Caki2 (cell line): ENCODE results near the gene GPR82. TPM values are rescaled to one million over a fixed set of nuclear protein-coding genes. Genes with fewer than 3 reads are reported as not detected.
"Not testable (repeated sequence)": the region's sequence is repeated elsewhere in the genome, so short reads cannot be mapped to it uniquely, and the experiment has no call there.

Source experiments
- DNase-seq: peaks from one replicate; pipeline ENCODE4 v3.0.0-alpha.2; 2015; ENCODE audit warnings: low read depth
- in situ Hi-C: cut with HindIII; loops from 2 replicates; pipeline ENCODE4 v1.10.0; 2016; ENCODE audit warnings: low sequenced_read_pairs, low pct_unique_long_range_greater_than_20kb, mixed read lengths
- total RNA-seq: library from RNA; depleted of rRNA; stranded (reverse); fragments of >200 nt; shearing (Covaris generic); gene quantifications from 2 replicates; pipeline ENCODE4 v1.2.3, GENCODE V29; 2014; ENCODE audit warnings: low replicate concordance; rRNA removed

The GPR82 gene, protein sequence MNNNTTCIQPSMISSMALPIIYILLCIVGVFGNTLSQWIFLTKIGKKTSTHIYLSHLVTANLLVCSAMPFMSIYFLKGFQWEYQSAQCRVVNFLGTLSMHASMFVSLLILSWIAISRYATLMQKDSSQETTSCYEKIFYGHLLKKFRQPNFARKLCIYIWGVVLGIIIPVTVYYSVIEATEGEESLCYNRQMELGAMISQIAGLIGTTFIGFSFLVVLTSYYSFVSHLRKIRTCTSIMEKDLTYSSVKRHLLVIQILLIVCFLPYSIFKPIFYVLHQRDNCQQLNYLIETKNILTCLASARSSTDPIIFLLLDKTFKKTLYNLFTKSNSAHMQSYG
- total RNA-seq = not detected in 2 replicates

DNA sequence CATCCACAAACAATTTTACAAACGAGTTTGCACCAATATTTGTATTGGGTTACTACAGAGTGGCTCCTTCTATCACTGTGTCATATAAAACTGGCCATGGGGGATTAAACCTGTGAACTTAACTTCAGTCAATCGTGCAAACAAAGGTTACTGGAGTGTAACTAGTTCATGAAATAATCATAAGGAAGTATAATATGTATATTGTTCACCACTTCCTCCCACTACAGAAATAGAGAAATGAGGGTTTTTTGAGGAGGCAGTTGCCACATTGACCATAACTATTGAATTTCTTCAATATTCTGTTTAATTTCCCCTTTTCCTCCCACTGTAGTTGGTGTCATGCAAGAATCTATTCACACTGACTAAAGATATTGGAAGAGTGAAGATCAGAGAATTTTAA is at the start of gene GPR82:
Gene GPR82, plus strand, starts transcription at position 356 of the 400 bp plus-strand sequence. CDS start 2,846 bp downstream, outside the sequence.
- DNase-seq = no peak
- in situ Hi-C loops = no loop called here

DNA sequence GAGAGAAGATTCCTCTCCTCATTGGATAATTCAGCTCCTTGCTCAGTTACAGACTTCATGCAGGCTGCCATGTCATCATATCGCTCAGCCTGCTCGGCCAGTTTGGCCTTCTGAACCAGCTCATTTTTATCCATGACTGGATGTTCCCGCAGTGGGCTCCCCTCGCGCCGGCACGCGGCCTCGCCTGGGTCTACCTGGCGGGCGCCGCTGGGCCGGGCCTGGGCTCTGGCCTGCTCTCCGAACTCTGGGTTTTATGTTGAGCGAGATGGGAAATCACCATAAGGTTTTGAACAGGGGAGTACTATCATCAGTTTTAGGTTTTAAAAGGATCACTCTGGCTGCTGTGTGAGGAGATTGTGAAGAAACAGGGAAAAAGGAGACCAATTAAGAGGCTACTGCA is 47.6 kb upstream of the GPR82 start:
- DNase-seq, in situ Hi-C loops: not testable (repeated sequence)

DNA sequence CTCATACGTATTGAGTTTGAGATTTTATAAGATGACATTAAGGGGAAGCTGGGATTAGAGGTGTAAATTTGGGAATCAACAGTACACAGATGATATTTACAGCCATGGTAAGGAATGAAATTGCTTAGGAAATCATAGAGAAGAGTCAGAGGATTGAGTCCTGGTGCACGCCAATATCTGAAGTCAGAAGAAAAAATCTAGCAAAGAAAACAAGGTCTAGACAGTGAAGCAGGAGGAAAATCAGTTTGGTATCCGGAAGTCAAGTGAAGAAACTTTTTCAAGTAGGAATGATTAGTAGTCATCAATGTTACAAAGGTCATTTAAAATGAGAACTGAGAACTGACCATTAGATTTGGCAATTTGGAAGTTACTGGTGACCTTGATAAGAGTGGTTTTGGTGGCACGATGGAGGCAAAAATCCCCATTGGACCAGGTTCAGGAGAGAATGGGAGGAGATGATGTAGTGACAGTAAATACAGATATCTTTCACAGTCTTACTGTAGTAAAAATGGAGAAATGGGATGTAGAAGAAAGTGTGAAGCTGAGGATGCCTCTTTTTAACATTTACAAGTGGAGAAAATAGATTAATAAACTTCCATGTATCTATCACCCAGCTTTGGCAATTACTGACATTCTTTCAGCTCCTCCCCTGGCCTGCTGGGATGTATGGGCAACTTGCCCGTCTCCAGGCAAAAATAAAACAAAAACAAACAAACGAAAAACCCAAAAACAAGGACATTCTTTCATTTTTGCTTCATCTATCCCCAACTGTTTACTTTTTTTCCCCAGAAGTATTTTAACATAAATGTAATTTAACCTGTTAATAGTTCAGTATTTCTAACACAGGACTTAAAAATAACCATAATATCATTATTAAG is 46.6 kb upstream of the GPR82 start:
- DNase-seq = no peak
- in situ Hi-C loops = no loop called here

DNA sequence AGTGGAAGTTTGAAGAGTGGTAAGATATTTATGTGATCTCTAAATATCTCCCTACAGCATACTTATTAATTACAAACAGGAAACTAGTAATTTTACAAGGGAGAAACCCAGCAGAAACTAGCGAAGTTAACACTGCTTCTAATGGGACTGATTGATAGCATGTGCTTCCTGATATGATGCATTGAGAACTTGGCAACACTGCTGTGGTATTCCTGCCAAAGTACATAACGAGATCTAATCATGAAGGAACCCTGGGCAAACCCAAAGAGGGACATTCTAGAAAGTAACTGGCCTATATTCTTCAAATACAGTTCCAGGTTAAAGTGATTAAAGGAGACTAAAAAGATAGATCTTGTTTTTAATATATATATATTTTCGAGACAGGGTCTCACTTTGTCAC is 39.8 kb upstream of the GPR82 start:
- in situ Hi-C loops = no loop called here

DNA sequence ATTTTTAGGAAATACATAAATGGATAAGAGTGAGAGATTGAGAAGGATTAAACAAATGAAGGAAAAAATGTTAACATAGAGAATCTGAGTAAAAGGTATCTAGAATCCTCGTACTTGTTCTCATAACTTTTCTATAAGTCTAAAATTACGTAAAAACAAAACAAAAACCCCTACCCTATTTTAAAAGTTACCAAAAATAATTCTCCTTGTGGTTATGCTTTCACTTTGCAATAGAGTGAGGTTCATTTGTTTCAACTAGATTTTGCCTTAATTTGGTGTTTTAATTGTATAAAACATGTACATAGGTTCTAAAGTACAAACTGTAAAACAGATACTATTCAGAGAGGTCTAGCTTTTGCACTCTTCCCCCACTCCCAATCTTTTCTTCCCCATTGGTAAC is 39.0 kb upstream of the GPR82 start:
- no peak for DNase-seq
- in situ Hi-C loops = no loop called here

More for the DNA sequence above, 39.8 kb upstream of the GPR82 start:
- DNase-seq = no peak

DNA sequence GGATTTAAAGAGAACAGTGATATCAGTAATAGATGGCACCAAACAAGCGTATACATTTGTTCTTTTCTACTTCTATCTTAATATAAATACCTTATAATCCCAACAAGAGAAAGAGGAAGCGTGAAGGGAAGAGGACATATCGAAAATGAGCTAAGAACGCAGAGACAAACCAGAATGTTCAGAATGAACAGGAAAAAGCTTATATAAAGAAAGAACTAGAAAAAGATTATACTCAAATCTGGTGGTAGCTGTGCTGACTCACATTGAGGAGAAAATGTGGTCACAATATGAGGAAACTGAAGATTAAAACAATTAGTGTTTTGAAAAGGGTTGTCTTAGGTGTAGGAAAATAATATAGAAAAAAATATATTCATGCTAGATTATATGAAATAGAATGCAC is 37.2 kb upstream of the GPR82 start:
- in situ Hi-C loops = no loop called here
- DNase-seq = no peak

DNA sequence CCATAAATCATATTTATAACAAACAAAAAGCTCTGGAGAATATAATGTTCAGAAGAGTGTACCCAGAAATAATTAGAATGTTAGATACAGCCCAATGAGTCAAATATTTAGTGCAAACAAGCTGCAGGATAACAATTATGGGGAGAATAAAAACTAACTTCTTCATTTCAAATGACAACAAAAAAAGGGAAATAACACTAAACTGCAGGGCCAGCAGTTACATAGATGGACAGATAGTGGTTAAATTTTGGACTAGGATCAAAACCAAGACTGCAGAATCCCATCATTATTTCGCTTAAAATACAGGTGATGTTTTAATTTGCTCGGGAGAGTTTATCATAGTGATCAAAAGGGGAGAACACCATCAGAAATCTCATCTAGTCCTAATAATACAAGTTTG is 35.8 kb upstream of the GPR82 start:
- in situ Hi-C loops = no loop called here
- no peak for DNase-seq

DNA sequence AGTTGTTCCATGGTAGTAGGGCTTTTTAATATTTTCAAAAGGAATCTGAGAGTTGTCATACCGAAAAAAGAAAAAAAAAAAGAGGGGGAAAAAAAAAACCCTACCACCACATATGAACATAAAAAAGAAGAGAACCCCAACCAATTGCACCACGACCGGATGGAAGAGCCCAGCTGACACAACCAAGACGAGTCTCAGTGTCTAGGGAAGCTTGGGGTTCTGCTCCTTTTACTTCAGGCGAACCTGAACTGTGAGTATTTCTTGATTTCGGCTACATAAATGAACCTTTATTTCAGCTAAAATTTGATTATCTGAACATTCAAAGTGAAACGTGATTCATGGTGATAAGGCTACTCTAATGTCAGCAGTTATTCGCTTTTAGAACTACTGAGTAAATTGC is 35.1 kb upstream of the GPR82 start, which contains the start of gene GPR34:
Gene GPR34, plus strand, starts transcription at position 139 of the 400 bp plus-strand sequence. CDS start 6,661 bp downstream, outside the sequence.
- in situ Hi-C loops = no loop called here

DNA sequence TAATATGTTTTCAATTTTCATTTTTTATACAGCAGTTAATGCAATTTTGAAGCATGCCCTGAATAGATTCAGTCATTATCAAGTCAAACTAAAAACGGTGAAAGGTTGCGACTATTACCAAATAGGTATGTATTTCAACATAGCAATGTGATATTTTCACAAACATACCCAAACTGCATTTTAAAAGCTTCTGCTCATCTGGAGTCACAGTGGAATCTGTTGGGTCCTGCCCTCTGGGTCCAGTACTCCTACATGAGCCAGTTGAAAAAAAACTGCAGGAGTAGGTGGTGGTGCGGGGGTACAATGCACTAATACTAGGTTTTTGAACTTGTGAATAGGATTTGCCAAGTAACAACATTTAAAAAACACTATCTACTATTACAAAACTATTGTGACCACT is 34.3 kb upstream of the GPR82 start:
- DNase-seq = no peak
- in situ Hi-C loops = no loop called here

More for the DNA sequence above, 35.1 kb upstream of the GPR82 start, which contains the start of gene GPR34:
- no peak for DNase-seq

DNA sequence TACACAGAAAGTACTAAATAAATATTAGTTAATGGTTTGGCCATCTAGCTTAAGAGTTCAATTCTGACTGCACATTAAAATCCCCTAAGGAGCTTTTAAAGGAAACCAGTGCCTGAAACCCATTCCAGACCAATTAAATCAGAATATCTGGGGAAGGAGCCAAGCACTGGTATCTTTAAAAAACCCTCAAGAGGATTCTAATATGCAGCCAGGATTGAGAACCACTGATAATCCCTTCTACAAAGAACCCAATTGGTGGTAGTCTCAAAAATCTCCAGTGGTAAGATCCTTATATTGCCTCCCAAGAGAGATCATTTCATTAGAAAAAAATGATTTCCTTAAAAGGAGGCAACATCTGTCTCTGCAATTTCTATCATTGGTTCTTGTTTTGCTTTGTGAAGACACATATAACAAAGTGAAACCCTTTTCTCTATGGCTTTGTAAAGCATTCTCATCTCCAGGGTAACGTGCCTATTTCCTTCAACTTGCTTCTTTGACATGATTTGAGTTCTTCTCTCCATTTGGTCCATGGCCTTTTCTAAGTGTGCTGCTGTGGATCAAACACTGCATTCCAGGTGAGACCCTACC is 31.7 kb upstream of the GPR82 start:
- DNase-seq = no peak
- in situ Hi-C loops = no loop called here

DNA sequence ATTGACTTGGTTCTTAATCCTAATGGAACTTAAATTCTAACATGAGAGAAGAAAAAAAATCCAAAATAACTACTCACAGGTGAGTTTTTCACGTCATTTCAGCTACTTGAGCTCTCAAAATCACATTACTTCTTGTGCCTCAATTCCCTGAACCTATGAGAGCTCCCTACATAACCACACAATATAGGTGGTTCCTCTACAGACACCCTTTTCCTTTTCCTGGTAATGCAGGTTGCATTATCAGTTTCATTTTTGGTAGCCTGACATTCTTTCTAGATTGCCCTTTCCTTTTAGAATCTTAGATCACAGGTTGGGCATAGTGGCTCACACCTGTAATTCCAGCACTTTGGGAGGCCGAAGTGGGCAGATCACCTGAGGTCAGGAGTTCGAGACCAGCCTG is 31.0 kb upstream of the GPR82 start:
- in situ Hi-C loops = no loop called here

DNA sequence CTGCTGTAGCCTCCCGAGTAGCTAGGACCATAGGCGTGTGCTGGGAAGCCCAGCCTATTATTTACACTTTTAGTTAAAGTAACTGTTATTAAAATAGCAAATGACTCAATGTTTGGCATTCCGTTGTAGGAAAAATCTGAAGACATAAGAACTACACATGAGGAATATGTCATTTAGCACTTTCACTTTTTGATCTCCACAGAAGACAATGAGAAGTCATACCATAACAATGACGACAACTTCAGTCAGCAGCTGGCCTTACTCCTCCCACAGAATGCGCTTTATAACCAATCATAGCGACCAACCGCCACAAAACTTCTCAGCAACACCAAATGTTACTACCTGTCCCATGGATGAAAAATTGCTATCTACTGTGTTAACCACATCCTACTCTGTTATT is 28.6 kb upstream of the GPR82 start:
- no peak for DNase-seq
- in situ Hi-C loops = no loop called here

More for the DNA sequence above, 31.0 kb upstream of the GPR82 start:
- DNase-seq = no peak

DNA sequence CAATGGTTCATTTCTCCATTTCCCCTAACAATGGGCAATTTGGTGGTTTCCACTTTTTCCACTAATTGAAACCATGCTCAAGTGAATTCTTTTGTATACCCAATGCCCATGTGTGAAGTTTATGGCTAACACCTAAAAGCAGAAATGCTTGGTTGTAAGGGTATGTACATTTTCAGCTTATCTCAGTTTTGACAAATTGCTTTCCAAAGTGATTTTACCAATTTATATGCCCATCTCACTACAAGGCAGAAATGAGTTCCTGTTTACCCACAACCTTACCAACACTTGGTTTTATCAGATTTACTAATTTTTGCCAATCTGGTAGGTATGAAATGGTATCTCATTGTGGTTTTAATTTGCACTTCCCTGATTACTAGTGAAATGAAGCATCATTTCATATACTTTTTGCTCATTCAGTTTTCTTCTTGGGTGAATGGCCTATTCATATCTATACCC is 20.4 kb upstream of the GPR82 start:
- DNase-seq = no peak
- in situ Hi-C loops = no loop called here

DNA sequence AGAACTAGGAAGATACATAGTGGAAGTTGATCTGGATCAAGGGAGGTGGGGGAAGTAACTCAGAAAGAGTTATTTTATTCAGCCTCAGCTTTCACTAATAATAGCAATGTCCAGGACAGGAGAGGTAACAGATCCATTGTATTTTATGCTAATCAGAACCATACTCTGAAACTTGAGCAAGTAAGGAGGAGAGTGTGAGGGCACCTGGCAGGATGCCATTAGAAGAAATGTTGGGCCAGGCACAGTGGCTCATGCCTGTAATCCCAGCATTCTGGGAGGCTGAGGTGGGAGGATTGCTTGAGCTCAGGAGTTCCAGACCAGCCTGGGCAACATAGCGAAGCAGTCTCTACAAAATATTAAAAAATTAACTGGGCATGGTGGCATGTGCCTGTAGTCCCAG is 18.9 kb upstream of the GPR82 start:
- no peak for DNase-seq
- in situ Hi-C loops = no loop called here

DNA sequence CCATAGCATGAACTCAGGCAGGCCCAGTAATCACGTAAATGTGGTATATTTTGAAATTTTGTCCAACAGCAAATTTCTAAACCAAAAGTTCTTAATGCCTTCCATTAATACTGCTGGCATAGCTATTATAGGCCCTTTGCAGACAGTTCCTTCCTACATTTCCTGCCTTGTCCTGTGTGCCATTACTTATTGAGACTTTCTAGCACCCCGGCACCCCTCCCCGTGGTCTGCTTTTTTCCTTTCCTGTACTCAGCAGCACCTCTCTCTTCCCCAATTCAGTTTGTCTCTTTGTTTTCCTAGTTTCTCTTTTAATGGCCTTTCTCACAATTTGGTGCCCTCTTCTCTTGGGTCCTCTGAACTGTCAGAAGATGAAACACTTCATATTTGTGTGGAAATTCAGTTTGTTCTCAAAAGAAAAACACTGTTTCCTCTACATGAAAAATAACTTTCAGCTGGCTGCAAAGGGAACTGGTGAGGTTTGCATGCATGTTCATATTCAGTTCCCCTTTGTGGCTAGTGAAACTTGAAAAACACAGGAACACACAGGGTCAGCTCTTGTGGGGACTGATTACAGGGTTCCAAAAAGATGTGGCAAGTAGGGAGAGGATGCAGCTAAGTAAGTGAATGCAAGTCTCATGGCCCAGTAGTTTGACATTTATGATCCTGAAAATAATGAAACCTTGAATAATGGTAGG is 18.2 kb upstream of the GPR82 start:
- DNase-seq = no peak
- in situ Hi-C loops = no loop called here

DNA sequence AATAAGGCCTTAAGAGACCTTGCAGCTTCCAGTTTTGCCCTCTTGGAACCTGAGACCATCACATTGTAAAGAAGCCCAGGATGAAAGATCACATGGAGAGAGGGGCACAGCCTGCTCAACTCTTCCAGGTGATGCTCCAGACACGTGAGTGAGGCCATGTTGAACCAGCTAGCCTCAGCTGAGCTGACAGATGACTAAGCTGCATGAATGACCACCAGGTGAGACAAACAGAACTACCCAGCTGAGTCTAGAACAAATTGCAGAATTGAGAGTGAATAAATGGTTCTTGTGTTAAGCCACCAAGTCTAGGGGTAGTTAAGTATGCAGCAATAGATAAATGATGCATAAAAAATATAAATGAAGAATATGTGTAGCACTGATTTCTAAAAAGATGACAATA is 16.8 kb upstream of the GPR82 start:
- no peak for DNase-seq
- in situ Hi-C loops = no loop called here

DNA sequence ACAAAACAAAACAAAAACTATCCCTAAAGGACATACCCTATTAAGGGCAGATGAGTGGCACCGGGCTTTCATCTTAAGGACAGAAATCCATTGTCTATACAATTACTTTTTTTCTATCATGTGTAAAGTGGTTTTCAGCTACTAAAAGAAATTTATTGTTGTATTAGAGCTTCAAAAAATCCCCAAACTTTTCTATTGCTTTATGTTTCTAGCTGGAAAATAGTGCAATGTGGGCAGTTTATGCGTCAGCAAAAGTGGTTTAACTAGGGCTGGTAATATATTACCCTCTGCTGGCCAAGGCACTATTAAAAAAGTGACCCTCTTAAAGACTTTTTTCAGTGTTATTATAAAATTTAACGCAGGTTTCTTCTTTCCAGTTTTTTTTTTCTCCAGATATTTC is 15.5 kb upstream of the GPR82 start:
- no peak for DNase-seq
- in situ Hi-C loops = no loop called here

DNA sequence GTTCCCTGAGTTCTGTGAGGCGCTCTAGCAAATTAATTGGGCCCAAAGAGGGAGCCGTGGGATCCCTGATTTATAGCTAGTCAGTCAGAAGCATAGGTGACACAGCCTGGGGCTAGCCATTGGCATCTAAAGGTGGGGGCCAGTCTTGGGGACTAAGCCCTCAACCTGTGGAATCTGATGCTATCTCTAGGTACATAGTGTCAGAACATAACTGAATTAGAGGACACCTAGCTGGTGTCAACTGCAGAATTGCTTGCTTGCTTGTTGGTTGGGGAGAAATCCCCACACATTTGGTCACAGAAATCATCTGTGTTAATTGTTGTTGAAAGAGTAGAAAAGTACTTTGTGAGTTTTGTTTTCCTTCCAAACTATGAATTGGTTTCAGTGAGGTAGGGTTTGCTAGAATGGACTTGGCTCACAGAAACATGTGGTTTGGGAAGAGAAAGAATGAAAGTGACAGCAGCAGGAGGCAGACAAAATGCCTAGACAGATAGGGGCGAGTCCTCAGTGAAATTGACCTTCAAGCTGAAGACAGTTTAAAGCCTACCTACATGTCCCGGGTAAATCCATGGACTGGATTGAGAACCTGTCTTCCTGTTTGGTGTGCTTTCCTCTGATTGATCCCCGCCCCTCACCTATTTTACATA is 12.8 kb upstream of the GPR82 start:
- no peak for DNase-seq
- in situ Hi-C loops = no loop called here
